Liver (tissue), 9 donors: ENCODE data around the gene ZBTB2. TPM values are rescaled to one million over a fixed set of nuclear protein-coding genes. Genes with fewer than 3 reads are reported as not detected.

Experiments
- DNase-seq: peaks from one replicate; pipeline ENCODE4 v3.0.0-alpha.2; 2017; ENCODE audit warnings: low spot score
- H3K27ac ChIP-seq, 2 donors: one replicate each; pipeline ENCODE4 v1.7.0; 2013; ENCODE audit warnings: inconsistent platforms in 2 of 2, low read length in 2 of 2, control low read depth in 1 of 2, low read depth in 1 of 2, mild to moderate bottlenecking in 1 of 2
- H3K27me3 ChIP-seq, 4 donors: one replicate each; pipeline versions ENCODE4 v1.6.1 to v1.7.0; 2013; ENCODE audit warnings: low read length in 3 of 4, inconsistent platforms in 1 of 4, mild to moderate bottlenecking in 1 of 4, moderate library complexity in 1 of 4; ENCODE audit not compliant: control insufficient read depth in 4 of 4, insufficient read depth in 4 of 4
- H3K36me3 ChIP-seq, 4 donors: one replicate each; pipeline versions ENCODE4 v1.6.1 to v1.7.0; 2013; ENCODE audit warnings: low read length in 3 of 4, mild to moderate bottlenecking in 3 of 4, low read depth in 1 of 4, moderate library complexity in 1 of 4; ENCODE audit not compliant: control insufficient read depth in 4 of 4, insufficient read depth in 3 of 4
- H3K4me1 ChIP-seq, 4 donors: one replicate each; pipeline versions ENCODE4 v1.6.1 to v1.7.0; 2013; ENCODE audit warnings: low read length in 3 of 4, mild to moderate bottlenecking in 3 of 4, moderate library complexity in 1 of 4; ENCODE audit not compliant: control insufficient read depth in 4 of 4, insufficient read depth in 4 of 4
- H3K4me3 ChIP-seq, 3 donors: one replicate each; pipeline versions ENCODE4 v1.6.1 to v1.7.0; 2013; ENCODE audit warnings: low read length in 3 of 3, control low read depth in 1 of 3, low read depth in 1 of 3, mild to moderate bottlenecking in 1 of 3
- H3K9ac ChIP-seq, 2 donors: one replicate each; pipeline ENCODE4 v1.7.0; 2013; ENCODE audit warnings: low read length in 2 of 2, mild to moderate bottlenecking in 2 of 2, moderate library complexity in 2 of 2, control low read depth in 1 of 2, low read depth in 1 of 2
- H3K9me3 ChIP-seq, 4 donors: one replicate each; pipeline versions ENCODE4 v1.6.1 to v1.7.0; 2013; ENCODE audit warnings: low read length in 3 of 4; ENCODE audit not compliant: control insufficient read depth in 4 of 4
- ATF3 ChIP-seq: IDR thresholded peaks from 2 replicates; pipeline ENCODE4 v1.6.1; 2016; ENCODE audit warnings: antibody characterized with exemption
- CTCF ChIP-seq: fragments of 150-350 bp; IDR thresholded peaks from 2 replicates; pipeline ENCODE4 v1.5.1; 2017; ENCODE audit warnings: improper control_type of control experiment, low read depth, low read length; ENCODE audit not compliant: missing input control
- FOXA2 ChIP-seq: IDR thresholded peaks from 2 replicates; pipeline ENCODE4 v1.6.1; 2016; ENCODE audit warnings: antibody characterized with exemption
- GABPA ChIP-seq, 2 donors: IDR thresholded peaks in 1 of 2; conservative IDR thresholded peaks in 1 of 2; 2 replicates each; pipeline ENCODE4 v1.6.1; 2016; ENCODE audit warnings: antibody characterized with exemption in 2 of 2, mild to moderate bottlenecking in 1 of 2, moderate library complexity in 1 of 2
- HNF4A ChIP-seq, 2 donors: conservative IDR thresholded peaks; 2 replicates each; pipeline ENCODE4 v1.6.1; 2016; ENCODE audit warnings: antibody characterized with exemption in 2 of 2, mild to moderate bottlenecking in 2 of 2
- JUND ChIP-seq, 2 donors: IDR thresholded peaks; 2 replicates each; pipeline ENCODE4 v1.6.1; 2016; ENCODE audit warnings: antibody characterized with exemption in 2 of 2
- MAX ChIP-seq: IDR thresholded peaks from 2 replicates; pipeline ENCODE4 v1.6.1; 2016; ENCODE audit warnings: antibody characterized with exemption
- NR2F2 ChIP-seq: IDR thresholded peaks from 2 replicates; pipeline ENCODE4 v1.6.1; 2016; ENCODE audit warnings: antibody characterized with exemption
- RAD21 ChIP-seq, 2 donors: IDR thresholded peaks; 2 replicates each; pipeline ENCODE4 v1.6.1; 2016; ENCODE audit warnings: antibody characterized with exemption in 2 of 2, mild to moderate bottlenecking in 2 of 2
- RXRA ChIP-seq, 2 donors: IDR thresholded peaks; 2 replicates each; pipeline ENCODE4 v1.6.1; 2017 to 2018; ENCODE audit warnings: antibody characterized with exemption in 2 of 2, mild to moderate bottlenecking in 1 of 2
- SP1 ChIP-seq: IDR thresholded peaks from 2 replicates; pipeline ENCODE4 v1.6.1; 2018; ENCODE audit warnings: antibody characterized with exemption, mild to moderate bottlenecking
- TAF1 ChIP-seq: conservative IDR thresholded peaks from 2 replicates; pipeline ENCODE4 v1.6.1; 2016; ENCODE audit warnings: antibody characterized with exemption, mild to moderate bottlenecking
- ZBTB33 ChIP-seq: IDR thresholded peaks from 2 replicates; pipeline ENCODE4 v1.6.1; 2016; ENCODE audit warnings: antibody characterized with exemption
- WGBS: extraction: QIAGEN DNeasy Blood & Tissue Kit; methylation state at CpG from one replicate; pipeline ENCODE4 v1.1.7; 2013; 5-methylcytosine and 5-hydroxymethylcytosine counted together
- polyA plus RNA-seq, 2 donors: library from polyadenylated mRNA; stranded (reverse) in 1 of 2; unstranded in 1 of 2; fragments of 200-250 nt in 1 of 2; fragments of >200 nt in 1 of 2; fragmentation: Nextera tagmentation in 1 of 2; extraction: Ambion mirVana in 1 of 2; gene quantifications; one replicate each; pipeline versions ENCODE4 v1.2.1 to v1.2.3, GENCODE V29; 2013 to 2015
- total RNA-seq, 2 donors: library from RNA; depleted of rRNA; stranded (reverse); fragments of >200 nt; gene quantifications; one replicate each; pipeline ENCODE4 v1.2.3, GENCODE V29; 2014
- donor health status: healthy.
- donor health status: healthy.
- donor health status: healthy.
- donor health status: healthy.
- donor health status: healthy.

ZBTB2 gene
- total and polyA plus RNA-seq, 4 donors = 2.5 to 4.2 (median 3.0) TPM

- TF ChIP-seq HNF4A (conservative IDR thresholded peaks at IDR 0.05) (no peak), CTCF (peak; percentile 99), NR2F2 (peak; percentile 50), GABPA (IDR thresholded peaks at IDR 0.05 in 1 of 2, conservative IDR thresholded peaks at IDR 0.05 in 1 of 2) (no peak), MAX (no peak), ATF3 (no peak), RAD21 (IDR thresholded peaks at IDR 0.05) (peak; percentile 98 to 99), SP1 (peak; percentile 14)
- Histone ChIP-seq H3K27me3 (no peaks in the 10 kb centered on the region), H3K4me3 (no peak overlapping the region), H3K4me1 (peaks cover 2 to 13% (median 11%) of the 10 kb centered on the region in 4 donors), H3K36me3 (no peaks in the 10 kb centered on the region), H3K27ac (peak overlapping the region; percentile 21 to 43), H3K9ac (peak overlapping the region; percentile 10 to 65), H3K9me3 (no peaks in the 10 kb centered on the region)
- 19% methylated on average over 12 of the region's 12 CpGs for WGBS
- peak; percentile 85 for DNase-seq
These were observed 67.4 kb downstream of the ZBTB2 start for GRCh38 chr6:151323791-151324487.

GRCh38 chr6:151322570-151322969 lies 68.8 kb downstream of the ZBTB2 start:
- H3K9ac ChIP-seq = no peak overlapping the region
- TF ChIP-seq ZBTB33 = no peak
- TF ChIP-seq RXRA (IDR thresholded peaks at IDR 0.05) = no peak
- no peak for TF ChIP-seq HNF4A (conservative IDR thresholded peaks at IDR 0.05)
- TF ChIP-seq JUND (IDR thresholded peaks at IDR 0.05) = no peak
- no peak for TF ChIP-seq ATF3
- no peak for TF ChIP-seq FOXA2
- no peak for TF ChIP-seq TAF1
- TF ChIP-seq MAX = no peak
- TF ChIP-seq RAD21 (IDR thresholded peaks at IDR 0.05) = no peak
- no peaks in the 10 kb centered on the region for H3K36me3 ChIP-seq
- DNase-seq = no peak
- 60% methylated on average over 9 of the region's 9 CpGs for WGBS
- no peak overlapping the region for H3K27ac ChIP-seq
- peaks cover 2 to 13% (median 11%) of the 10 kb centered on the region in 4 donors for H3K4me1 ChIP-seq
- no peaks in the 10 kb centered on the region for H3K27me3 ChIP-seq
- no peak overlapping the region for H3K4me3 ChIP-seq
- H3K9me3 ChIP-seq = no peaks in the 10 kb centered on the region
